Suprapubic skin (tissue), 4 donors: ENCODE measurements around the gene HDGFL3.
A peak's percentile ranks its signal among the peaks of the same experiment; 100 is the strongest.

ENCODE experiments used
- CTCF ChIP-seq, 2 donors: fragments of 200-600 bp in 1 of 2; fragments of 450-650 bp in 1 of 2; sonication (generic) in 1 of 2; IDR thresholded peaks; one replicate each; pipeline ENCODE4 v1.5.1; 2016 to 2019; ENCODE audit warnings: antibody characterized with exemption in 2 of 2, mild to moderate bottlenecking in 1 of 2, moderate library complexity in 1 of 2
- EP300 ChIP-seq: sonication (generic); formaldehyde crosslinking; IDR thresholded peaks from one replicate; pipeline ENCODE4 v1.6.1; 2017; ENCODE audit warnings: antibody characterized with exemption
- POLR2A ChIP-seq, 2 donors: fragments of 450-650 bp; IDR thresholded peaks; one replicate each; pipeline ENCODE4 v1.6.1; 2017; ENCODE audit warnings: antibody characterized with exemption in 2 of 2, mild to moderate bottlenecking in 2 of 2, moderate library complexity in 2 of 2
- POLR2AphosphoS5 ChIP-seq, 3 donors: sonication (generic); formaldehyde crosslinking; IDR thresholded peaks; one replicate each; pipeline ENCODE4 v1.6.1; 2017; ENCODE audit warnings: antibody characterized with exemption in 3 of 3

- TF ChIP-seq POLR2A (IDR thresholded peaks at IDR 0.05) (peak in 1 of 2 donors; percentile 42), CTCF (IDR thresholded peaks at IDR 0.05) (no peak), POLR2AphosphoS5 (IDR thresholded peaks at IDR 0.05) (no peak), EP300 (no peak)
These were observed 115.2 kb downstream of the HDGFL3 start for GRCh38 chr15:83092309-83092976.
